Hematopoietic multipotent progenitor cell (in vitro differentiated cells): Measurements from ENCODE around the gene BBOF1. TPM values are rescaled to one million over a fixed set of nuclear protein-coding genes. Genes with fewer than 3 reads are reported as not detected.

ENCODE experiments used
- DNase-seq, 3 donors: peaks; one replicate each; pipeline ENCODE4 v3.0.0-alpha.2; 2011 to 2015; ENCODE audit warnings: low read depth in 2 of 3, low spot score in 2 of 3
- small RNA-seq: library from RNA; depleted of rRNA; stranded (forward); fragments of <200 nt; gene quantifications from one replicate; pipeline ENCODE3, GENCODE V24; 2012
- total RNA-seq: library from RNA; depleted of rRNA; stranded (reverse); fragments of >200 nt; gene quantifications from one replicate; pipeline ENCODE4 v1.2.3, GENCODE V29; 2012

Gene BBOF1
- total RNA-seq, 1 donor = 1.6 TPM

- peak; percentile 99 to 100 (median 100) for DNase-seq
Measured at GRCh38 chr14:74084277-74085046, 65.3 kb downstream of the BBOF1 start, which contains the start of the genes ALDH6A1 and LIN52. Gene ALDH6A1 (minus strand): TSS chr14:74084453. CDS start chr14:74084394, 59 bp downstream. Gene LIN52 (plus strand): TSS chr14:74084956. CDS start chr14:74084975, 19 bp downstream.

- no peak for DNase-seq
Measured at GRCh38 chr14:74085047-74085637, 66.0 kb downstream of the BBOF1 start.

GRCh38 chr14:74085828-74086227, 66.7 kb downstream of the BBOF1 start:
- no peak for DNase-seq

GRCh38 chr14:74089251-74090020, 70.3 kb downstream of the BBOF1 start:
- no peak for DNase-seq

GRCh38 chr14:74105381-74105780, 86.2 kb downstream of the BBOF1 start:
- no peak for DNase-seq

GRCh38 chr14:74109369-74109768, 90.2 kb downstream of the BBOF1 start:
- no peak for DNase-seq

- DNase-seq = peak in 2 of 3 donors; percentile 49 to 84
Measured at GRCh38 chr14:74111395-74112216, 92.5 kb downstream of the BBOF1 start.

Small RNA genes within 50 kb of the gene (small RNA-seq; reads per million reads assigned to genes)
- not detected for gene AC005480.2

Other genes starting within 250 kb of the BBOF1 start
- gene PTGR2, start 167.5 kb upstream of the BBOF1 start, total RNA-seq = 1.9 TPM
- gene ZNF410, start 132.5 kb upstream of the BBOF1 start, total RNA-seq = 43.6 TPM
- gene FAM161B, start 69.3 kb upstream of the BBOF1 start, total RNA-seq = 2.7 TPM
- gene COQ6, start 69.0 kb upstream of the BBOF1 start, total RNA-seq = 22.4 TPM
- gene ENTPD5, start 61 bp upstream of the BBOF1 start, total RNA-seq = 7.3 TPM
- 20.5 TPM for gene ALDH6A1, start 65.1 kb downstream of the BBOF1 start, total RNA-seq
- 4.0 TPM for gene LIN52, start 65.6 kb downstream of the BBOF1 start, total RNA-seq
- under 0.01 TPM for gene VSX2, start 220.1 kb downstream of the BBOF1 start, total RNA-seq